GM20000 (cell line): ENCODE results near the gene SPAG6.
A peak's percentile ranks its signal among the peaks of the same experiment; 100 is the strongest.

Source experiments
- DNase-seq: peaks from one replicate; pipeline ENCODE4 v3.0.0; 2012; ENCODE audit warnings: low spot score
- CTCF ChIP-seq: IDR thresholded peaks from 2 replicates; pipeline ENCODE4 v1.5.1; 2012; ENCODE audit warnings: mild to moderate bottlenecking, control low read depth; ENCODE audit errors: extremely low read depth, missing control alignments

Gene SPAG6

DNA sequence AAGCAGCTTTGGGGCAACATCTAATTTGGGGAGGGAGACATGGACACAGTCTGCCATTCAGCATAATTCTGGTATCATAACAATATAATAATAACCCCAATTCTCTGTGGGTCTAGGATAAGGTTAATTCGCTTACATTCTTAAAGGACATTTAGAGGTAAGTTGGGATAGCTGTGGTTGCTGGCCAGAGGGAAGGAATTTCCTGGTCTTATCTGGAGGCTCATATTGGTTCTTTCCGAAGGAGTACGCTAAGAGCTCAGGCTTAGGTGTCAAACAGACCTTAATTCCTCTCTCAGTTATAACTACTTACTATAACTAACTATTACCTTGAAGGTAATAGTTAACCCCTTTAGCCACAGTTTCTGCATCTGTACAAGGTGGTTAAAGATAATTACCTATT lies 68.8 kb downstream of the SPAG6 start:
- no peak for DNase-seq
- no peak for TF ChIP-seq CTCF

GRCh38 chr10:22415072-22415471 lies 69.8 kb downstream of the SPAG6 start:
- TF ChIP-seq CTCF = no peak
- no peak for DNase-seq

- no peak for TF ChIP-seq CTCF
- DNase-seq = no peak
Observed at GRCh38 chr10:22417736-22418268, 72.5 kb downstream of the SPAG6 start.

- DNase-seq = peak; percentile 37
- no peak for TF ChIP-seq CTCF
Observed at GRCh38 chr10:22420787-22421517, 75.7 kb downstream of the SPAG6 start.

DNA sequence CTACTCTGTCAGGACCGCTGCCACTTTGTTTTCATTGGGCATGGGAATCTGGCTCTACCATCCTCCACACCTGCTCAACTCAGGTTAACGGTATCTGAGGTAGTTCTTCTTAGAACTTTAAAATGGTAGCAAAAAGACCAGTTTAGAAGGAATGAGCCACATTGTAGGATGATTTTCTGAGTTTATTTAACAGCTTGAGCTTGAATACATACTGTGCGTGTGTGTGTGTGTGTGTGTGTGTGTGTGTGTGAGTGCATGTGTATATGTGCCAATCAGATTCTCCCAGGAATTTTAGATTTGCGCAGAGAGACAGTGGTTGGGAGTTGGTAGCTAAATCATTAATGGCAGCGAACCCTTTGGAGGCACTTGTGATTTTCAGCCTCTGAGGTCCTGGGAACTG lies 81.4 kb downstream of the SPAG6 start:
- DNase-seq = no peak
- TF ChIP-seq CTCF = no peak

- TF ChIP-seq CTCF = no peak
- DNase-seq = no peak
Observed at GRCh38 chr10:22427101-22427500, 81.8 kb downstream of the SPAG6 start.

GRCh38 chr10:22427890-22428571 lies 82.7 kb downstream of the SPAG6 start:
- no peak for DNase-seq
- TF ChIP-seq CTCF = no peak
